NB4 (cell line): ENCODE measurements around the gene COL5A2.

Experiments used
- POLR2A ChIP-seq: IDR thresholded peaks from 2 replicates; pipeline ENCODE4 v1.6.1; 2011; ENCODE audit warnings: mild to moderate bottlenecking; ENCODE audit not compliant: insufficient read length; ENCODE audit errors: extremely low read depth
- TF ChIP-seq, protein P1 (sequence below): IDR thresholded peaks from one replicate; pipeline ENCODE4 v1.5.1; 2012; ENCODE audit warnings: low read depth, low read length
- TF ChIP-seq, protein P2 (sequence below): IDR thresholded peaks from 2 replicates; pipeline ENCODE4 v1.6.1; 2011; ENCODE audit warnings: low read depth, low read length

DNA sequence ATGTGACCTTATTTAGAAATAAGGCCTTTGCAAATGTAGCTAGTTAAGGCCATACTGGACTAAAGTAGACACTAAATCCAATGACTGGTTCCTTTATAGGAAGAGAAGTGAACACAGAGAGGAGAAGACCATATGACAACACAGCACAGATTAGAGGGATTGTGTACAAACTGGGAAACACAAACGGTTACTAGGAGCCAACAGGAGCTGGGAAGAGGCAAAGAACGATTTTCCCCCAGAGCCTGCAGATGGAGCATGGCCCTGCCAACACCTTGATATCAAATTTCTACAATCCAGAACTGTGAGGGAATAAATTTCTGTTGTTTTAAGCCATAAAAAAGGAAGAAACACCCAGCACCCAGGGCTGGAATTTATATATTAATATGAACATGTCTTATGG is 38.7 kb upstream of the COL5A2 start:
- TF ChIP-seq, protein P1, sequence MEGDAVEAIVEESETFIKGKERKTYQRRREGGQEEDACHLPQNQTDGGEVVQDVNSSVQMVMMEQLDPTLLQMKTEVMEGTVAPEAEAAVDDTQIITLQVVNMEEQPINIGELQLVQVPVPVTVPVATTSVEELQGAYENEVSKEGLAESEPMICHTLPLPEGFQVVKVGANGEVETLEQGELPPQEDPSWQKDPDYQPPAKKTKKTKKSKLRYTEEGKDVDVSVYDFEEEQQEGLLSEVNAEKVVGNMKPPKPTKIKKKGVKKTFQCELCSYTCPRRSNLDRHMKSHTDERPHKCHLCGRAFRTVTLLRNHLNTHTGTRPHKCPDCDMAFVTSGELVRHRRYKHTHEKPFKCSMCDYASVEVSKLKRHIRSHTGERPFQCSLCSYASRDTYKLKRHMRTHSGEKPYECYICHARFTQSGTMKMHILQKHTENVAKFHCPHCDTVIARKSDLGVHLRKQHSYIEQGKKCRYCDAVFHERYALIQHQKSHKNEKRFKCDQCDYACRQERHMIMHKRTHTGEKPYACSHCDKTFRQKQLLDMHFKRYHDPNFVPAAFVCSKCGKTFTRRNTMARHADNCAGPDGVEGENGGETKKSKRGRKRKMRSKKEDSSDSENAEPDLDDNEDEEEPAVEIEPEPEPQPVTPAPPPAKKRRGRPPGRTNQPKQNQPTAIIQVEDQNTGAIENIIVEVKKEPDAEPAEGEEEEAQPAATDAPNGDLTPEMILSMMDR, result no peak
- no peak for TF ChIP-seq POLR2A
- TF ChIP-seq, protein P2, sequence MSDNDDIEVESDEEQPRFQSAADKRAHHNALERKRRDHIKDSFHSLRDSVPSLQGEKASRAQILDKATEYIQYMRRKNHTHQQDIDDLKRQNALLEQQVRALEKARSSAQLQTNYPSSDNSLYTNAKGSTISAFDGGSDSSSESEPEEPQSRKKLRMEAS, result no peak
